ACC112 (cell line): ENCODE measurements around the gene EPG5.

ENCODE experiments used
- H2AFZ ChIP-seq: fragments of 200-600 bp; sonication (generic); one replicate; pipeline ENCODE4 v1.6.0; 2017; ENCODE audit warnings: antibody characterized with exemption, low read length; ENCODE audit not compliant: unreplicated experiment
- H3K27ac ChIP-seq: fragments of 200-600 bp; sonication (generic); 2 replicates; pipeline ENCODE4 v1.5.1; 2014; ENCODE audit warnings: low read depth, mild to moderate bottlenecking, antibody characterized with exemption, low read length, moderate library complexity
- H3K27me3 ChIP-seq: fragments of 200-600 bp; sonication (generic); 2 replicates; pipeline ENCODE4 v1.6.1; 2014; ENCODE audit warnings: mild to moderate bottlenecking, antibody characterized with exemption, low read length, moderate library complexity, mixed read lengths; ENCODE audit not compliant: insufficient read depth
- H3K36me3 ChIP-seq: fragments of 200-600 bp; sonication (generic); 2 replicates; pipeline ENCODE4 v1.6.1; 2016; ENCODE audit warnings: mild to moderate bottlenecking, antibody characterized with exemption, low read length, moderate library complexity, mixed read lengths; ENCODE audit not compliant: insufficient read depth
- H3K4me1 ChIP-seq: fragments of 200-600 bp; sonication (generic); one replicate; pipeline ENCODE4 v1.6.1; 2016; ENCODE audit warnings: low read length, mixed read lengths; ENCODE audit not compliant: insufficient read depth, unreplicated experiment, control insufficient read depth
- H3K4me3 ChIP-seq: fragments of 200-600 bp; sonication (generic); 2 replicates; pipeline ENCODE4 v1.5.1; 2014; ENCODE audit warnings: mild to moderate bottlenecking, low read depth, low read length
- H3K79me2 ChIP-seq: fragments of 200-600 bp; sonication (generic); one replicate; pipeline ENCODE4 v1.6.0; 2016; ENCODE audit warnings: low read length; ENCODE audit not compliant: control insufficient read depth, unreplicated experiment, insufficient read depth

The EPG5 gene, protein sequence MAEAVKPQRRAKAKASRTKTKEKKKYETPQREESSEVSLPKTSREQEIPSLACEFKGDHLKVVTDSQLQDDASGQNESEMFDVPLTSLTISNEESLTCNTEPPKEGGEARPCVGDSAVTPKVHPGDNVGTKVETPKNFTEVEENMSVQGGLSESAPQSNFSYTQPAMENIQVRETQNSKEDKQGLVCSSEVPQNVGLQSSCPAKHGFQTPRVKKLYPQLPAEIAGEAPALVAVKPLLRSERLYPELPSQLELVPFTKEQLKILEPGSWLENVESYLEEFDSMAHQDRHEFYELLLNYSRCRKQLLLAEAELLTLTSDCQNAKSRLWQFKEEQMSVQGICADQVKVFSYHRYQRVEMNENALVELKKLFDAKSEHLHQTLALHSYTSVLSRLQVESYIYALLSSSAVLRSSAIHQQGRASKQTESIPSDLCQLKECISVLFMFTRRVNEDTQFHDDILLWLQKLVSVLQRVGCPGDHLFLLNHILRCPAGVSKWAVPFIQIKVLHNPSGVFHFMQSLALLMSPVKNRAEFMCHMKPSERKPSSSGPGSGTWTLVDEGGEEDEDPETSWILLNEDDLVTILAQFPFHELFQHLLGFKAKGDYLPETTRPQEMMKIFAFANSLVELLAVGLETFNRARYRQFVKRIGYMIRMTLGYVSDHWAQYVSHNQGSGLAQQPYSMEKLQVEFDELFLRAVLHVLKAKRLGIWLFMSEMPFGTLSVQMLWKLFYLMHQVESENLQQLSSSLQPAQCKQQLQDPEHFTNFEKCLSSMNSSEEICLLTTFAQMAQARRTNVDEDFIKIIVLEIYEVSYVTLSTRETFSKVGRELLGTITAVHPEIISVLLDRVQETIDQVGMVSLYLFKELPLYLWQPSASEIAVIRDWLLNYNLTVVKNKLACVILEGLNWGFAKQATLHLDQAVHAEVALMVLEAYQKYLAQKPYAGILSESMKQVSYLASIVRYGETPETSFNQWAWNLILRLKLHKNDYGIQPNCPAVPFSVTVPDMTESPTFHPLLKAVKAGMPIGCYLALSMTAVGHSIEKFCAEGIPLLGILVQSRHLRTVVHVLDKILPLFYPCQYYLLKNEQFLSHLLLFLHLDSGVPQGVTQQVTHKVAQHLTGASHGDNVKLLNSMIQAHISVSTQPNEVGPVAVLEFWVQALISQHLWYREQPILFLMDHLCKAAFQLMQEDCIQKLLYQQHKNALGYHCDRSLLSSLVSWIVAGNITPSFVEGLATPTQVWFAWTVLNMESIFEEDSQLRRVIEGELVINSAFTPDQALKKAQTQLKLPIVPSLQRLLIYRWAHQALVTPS (N-terminal part only)

DNA sequence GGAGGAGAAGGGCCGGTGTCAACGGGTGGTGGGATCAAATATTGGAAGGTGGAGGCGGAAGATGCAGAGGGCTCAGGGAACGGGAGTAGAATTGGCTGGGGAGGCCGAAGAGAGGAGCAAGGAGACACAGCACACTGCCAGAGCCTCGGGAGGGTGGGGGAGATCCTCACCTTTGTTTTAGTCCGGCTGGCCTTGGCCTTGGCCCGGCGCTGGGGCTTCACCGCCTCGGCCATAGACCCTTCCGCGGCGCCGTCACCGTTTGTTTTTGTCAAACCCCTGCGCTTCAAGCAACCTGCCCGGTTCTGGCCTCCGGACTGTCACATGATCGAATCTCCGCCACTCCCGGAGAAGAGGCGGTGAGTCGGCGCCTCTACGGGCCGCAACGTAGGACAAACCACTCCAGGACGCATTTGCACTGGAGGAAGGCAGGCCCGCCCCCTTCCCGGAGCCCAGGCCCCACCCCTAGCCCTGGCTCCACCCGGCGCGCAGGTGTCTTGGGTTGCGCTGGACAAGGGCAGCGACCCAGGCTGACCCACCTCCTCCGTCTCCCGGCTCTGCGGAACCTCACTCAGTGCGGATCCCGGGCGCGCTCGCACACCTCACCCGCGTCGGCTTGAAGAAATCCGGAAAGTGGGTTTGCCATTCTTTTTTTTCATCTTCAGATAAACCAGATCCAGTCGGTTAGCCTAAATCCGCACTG is at the start of gene EPG5:
Gene EPG5, minus strand, starts transcription at position 323 of the 700 bp plus-strand sequence. Its CDS starts 90 bp downstream, at position 233.
- Histone ChIP-seq H3K4me3 (peak within 1 kb of the TSS; percentile 100), H3K36me3 (peaks cover 8% of the 10 kb centered on the region), H2AFZ (peak within 1 kb of the TSS; percentile 98), H3K27ac (peak within 1 kb of the TSS; percentile 77), H3K79me2 (peaks cover 38% of the 10 kb centered on the region), H3K27me3 (no peaks in the 10 kb centered on the region), H3K4me1 (peaks cover 29% of the 10 kb centered on the region)

DNA sequence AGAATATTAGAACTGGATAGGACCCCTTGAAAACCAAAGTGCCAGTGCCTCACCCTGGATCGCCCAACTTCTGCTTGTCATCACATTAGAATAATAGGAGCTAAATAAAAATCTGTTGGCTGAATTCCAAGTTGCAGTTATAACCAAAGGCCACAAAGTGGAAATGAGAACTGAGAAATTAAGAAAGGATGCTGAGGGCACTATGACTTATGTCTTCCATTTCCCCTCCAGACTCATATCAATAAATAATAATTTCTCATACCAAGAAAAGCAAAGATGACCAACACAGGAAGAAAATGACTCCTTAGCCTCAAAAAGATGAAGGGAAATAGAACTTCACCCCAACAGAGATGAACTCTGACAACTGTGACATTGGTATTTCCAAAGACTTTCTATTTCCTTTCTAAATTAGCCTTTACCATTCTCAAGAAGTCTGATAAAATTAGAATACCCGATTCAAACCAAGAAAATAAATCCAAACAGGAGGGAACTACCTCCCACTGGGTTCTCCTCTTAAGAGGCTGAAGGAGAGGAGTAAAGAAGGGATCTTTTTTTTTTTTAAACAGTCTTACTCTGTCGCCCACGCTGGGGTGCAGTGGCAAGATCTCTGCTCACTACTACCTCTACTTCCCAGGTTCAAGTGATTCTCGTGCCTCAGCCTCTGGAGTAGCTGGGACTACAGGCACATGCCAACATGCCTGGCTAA is 46.5 kb upstream of the EPG5 start:
- Histone ChIP-seq H3K27ac (no peak overlapping the region), H2AFZ (no peak overlapping the region), H3K4me3 (no peak overlapping the region), H3K27me3 (no peaks in the 10 kb centered on the region), H3K4me1 (peaks cover 3% of the 10 kb centered on the region), H3K79me2 (no peaks in the 10 kb centered on the region), H3K36me3 (no peaks in the 10 kb centered on the region)

DNA sequence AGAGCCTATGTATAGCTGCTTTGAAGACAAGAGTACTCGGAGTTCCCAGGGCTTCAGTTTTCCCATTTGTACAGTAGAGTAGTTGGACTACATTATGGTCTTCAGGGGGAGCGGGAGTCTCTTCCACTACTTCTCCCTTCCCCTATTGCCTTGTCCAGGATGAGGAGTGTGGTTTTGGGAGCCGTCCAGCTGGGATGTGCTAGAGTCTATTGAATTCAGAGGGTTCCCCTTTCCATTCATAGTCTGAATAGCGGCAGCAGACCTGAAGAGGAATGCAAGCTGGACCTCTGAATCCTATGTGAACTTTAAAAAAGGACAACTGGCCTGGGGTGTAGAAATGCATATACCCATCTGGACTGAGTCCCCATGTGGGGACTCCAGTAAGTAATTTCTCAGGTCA is 43.5 kb upstream of the EPG5 start:
- Histone ChIP-seq H3K4me1 (peaks cover 3% of the 10 kb centered on the region), H3K4me3 (no peak overlapping the region), H3K27me3 (no peaks in the 10 kb centered on the region), H3K27ac (no peak overlapping the region), H3K36me3 (no peaks in the 10 kb centered on the region), H2AFZ (no peak overlapping the region), H3K79me2 (no peaks in the 10 kb centered on the region)

DNA sequence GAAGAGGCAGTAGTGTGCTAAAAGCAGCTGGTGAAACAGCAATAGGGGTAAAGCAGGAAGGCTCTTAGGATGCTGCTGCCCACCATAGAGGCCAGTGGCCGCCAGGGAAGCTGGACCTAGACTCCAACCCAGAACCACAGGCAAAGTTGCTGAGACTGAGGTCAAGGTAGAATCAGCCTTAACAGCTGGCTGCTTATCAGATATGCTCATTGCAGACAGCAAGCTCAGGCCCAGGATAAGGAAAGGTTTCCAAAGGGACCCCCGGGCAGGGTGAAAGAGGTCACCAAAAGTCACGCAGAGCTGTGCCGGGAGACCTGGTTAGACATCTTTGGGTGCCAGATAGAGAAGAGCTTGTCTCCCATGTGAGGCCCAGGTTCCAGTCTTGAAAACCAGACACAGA is 42.9 kb upstream of the EPG5 start:
- Histone ChIP-seq H3K27ac (no peak overlapping the region), H3K36me3 (no peaks in the 10 kb centered on the region), H3K4me1 (peaks cover 3% of the 10 kb centered on the region), H3K27me3 (no peaks in the 10 kb centered on the region), H3K4me3 (no peak overlapping the region), H2AFZ (no peak overlapping the region), H3K79me2 (no peaks in the 10 kb centered on the region)

DNA sequence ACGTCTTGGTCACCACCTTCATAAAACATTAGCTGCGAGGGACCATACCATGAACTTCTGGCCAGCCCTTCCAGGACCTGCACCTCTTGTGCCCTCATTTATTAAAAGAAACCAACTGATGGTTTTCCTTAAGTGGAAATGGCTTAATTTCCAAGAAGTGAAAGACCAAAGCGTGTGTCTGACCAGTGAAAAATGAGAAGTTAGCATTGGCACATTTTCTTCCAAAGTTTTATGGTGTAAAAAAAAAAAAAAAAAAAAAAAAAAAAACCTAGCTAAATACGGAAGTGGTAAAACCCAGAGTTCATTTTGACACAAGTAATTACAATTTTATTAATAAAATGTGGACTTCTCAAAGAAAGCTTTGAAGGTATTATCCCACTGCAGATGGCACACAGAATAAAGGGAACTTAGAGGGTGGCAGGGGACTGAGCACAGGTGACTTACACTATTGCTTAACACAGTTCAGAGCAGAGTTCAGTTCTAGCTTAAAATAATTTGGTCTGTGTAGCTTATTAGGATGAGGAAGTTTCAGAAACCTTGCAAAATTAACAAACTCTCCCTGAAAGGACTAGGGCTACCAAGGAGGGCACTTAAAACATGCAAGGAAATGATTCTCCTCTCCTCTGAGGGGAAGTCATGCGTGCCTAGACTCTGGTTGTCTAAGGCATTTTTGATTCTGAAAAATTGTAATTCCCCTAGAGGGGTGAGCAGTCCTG is 42.2 kb upstream of the EPG5 start:
- H3K27me3 ChIP-seq: no peaks in the 10 kb centered on the region

DNA sequence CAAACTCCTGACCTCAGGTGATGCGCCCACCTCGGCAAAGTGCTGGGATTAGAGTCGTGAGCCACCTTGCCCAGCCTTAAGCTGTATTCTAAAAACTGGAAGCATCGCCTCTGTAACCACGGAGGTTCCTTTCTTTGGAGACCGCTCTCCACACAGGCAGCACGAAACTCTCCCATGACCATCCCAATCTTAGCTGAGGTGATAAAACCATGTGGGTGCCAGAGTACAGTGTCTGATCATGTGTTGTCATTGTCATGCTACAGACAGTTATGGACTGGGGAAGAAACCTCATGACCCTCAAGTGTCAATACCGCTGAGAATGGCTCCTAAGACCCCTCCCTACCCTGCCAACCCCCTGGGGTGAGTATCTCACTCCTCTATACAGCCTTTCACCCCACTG is 41.4 kb upstream of the EPG5 start:
- no peaks in the 10 kb centered on the region for H3K36me3 ChIP-seq
- peaks cover under 1% of the 10 kb centered on the region for H3K4me1 ChIP-seq
- no peak overlapping the region for H3K27ac ChIP-seq
- no peaks in the 10 kb centered on the region for H3K79me2 ChIP-seq
- no peak overlapping the region for H2AFZ ChIP-seq
- no peak overlapping the region for H3K4me3 ChIP-seq
- H3K27me3 ChIP-seq: no peaks in the 10 kb centered on the region

More for the DNA sequence above, 42.2 kb upstream of the EPG5 start:
- no peaks in the 10 kb centered on the region for H3K79me2 ChIP-seq
- no peak overlapping the region for H3K27ac ChIP-seq
- H3K4me1 ChIP-seq: peaks cover 3% of the 10 kb centered on the region
- no peaks in the 10 kb centered on the region for H3K36me3 ChIP-seq
- H3K4me3 ChIP-seq: no peak overlapping the region
- H2AFZ ChIP-seq: no peak overlapping the region

DNA sequence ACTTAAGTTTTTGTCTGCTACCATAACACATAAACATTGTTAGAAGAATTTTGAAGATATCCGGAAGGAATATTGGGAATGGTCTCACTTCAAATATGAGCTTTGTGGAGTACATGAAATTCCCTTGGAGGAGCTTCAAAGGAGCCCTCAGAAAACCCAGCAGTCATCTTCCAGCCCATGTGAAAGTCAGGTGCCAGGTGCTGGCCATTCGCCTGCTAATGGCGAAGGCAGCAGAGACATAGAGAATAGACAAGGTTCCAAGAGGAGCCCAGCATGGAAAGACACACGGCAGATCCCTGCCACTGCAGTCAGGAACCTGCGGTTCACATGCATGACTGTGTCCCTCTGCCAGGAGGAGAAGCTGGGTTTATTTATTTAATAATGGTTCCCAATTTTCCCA is 40.0 kb upstream of the EPG5 start:
- Histone ChIP-seq H3K4me3 (no peak overlapping the region), H3K27me3 (no peaks in the 10 kb centered on the region), H2AFZ (no peak overlapping the region), H3K36me3 (peaks cover under 1% of the 10 kb centered on the region; the same call in 1 of the 2 replicates), H3K4me1 (no peaks in the 10 kb centered on the region), H3K79me2 (no peaks in the 10 kb centered on the region), H3K27ac (no peak overlapping the region)

DNA sequence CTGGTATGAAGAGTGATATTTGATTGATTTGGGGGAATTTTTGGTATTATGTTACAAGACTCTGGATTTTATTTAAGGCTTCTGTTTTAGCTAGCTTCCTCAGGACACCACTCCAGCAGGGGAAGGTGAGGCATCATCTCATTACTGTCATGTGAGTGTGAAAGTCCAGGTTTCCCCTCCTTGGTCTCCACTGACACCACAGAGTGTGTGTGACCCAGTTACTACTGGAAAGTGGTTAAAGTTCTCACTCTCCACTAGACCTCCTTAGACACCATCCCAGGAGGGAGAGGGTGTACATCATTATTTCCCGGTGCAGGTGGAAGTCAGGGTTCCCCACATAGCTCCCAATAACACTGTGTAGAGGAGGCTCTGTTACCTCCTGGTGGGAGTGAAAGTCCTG is 35.8 kb upstream of the EPG5 start:
- no peak overlapping the region for H2AFZ ChIP-seq
- H3K4me3 ChIP-seq: no peak overlapping the region
- peaks cover 4% of the 10 kb centered on the region; the same call in 1 of the 2 replicates for H3K36me3 ChIP-seq
- no peaks in the 10 kb centered on the region for H3K79me2 ChIP-seq
- no peaks in the 10 kb centered on the region for H3K27me3 ChIP-seq
- H3K4me1 ChIP-seq: no peaks in the 10 kb centered on the region
- H3K27ac ChIP-seq: no peak overlapping the region

DNA sequence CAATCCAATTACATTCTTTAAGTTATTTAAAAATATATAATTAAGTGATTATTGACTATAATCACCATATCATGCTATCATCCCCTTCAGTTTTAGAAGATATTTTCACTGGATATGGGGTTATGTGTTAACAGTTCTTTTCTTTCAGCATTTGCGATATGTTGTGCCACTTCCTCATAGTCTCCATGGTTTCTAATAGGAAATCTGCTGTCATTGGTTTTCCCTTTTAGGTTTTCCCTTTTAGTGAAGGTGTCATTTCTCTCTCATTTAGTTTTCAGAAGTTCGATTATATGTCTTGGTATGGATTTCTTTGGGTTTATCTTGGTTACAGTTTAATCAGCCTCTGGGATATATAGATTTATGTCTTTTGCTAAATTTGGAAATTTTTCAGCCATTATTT is 34.8 kb upstream of the EPG5 start:
- no peak overlapping the region for H2AFZ ChIP-seq
- no peaks in the 10 kb centered on the region for H3K79me2 ChIP-seq
- no peaks in the 10 kb centered on the region for H3K4me1 ChIP-seq
- H3K4me3 ChIP-seq: no peak overlapping the region
- H3K27me3 ChIP-seq: no peaks in the 10 kb centered on the region
- H3K36me3 ChIP-seq: peaks cover 4% of the 10 kb centered on the region; the same call in 1 of the 2 replicates
- no peak overlapping the region for H3K27ac ChIP-seq
